Measurements from ENCODE around the gene CHRD.
"Not testable (repeated sequence)": the region's sequence is repeated elsewhere in the genome, so short reads cannot be mapped to it uniquely, and the experiment has no call there.

CHRD gene

DNA sequence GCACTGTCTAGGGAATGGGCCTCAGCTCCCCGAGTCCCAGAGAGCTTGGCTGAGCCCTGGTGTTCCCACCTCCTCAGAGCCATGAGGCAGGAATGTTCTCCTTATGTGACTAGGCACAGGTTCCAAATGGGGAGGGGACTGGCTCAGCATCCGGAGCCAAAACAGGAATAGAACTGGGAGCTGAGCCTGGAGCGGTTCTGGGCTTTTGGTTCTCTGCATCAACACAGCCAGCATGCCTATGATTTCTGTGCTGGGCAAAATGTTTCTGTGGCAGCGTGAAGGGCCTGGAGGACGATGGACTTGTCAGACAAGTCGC, 42.5 kb upstream of the CHRD start, which contains the start of gene FAM131A:
TSS of gene FAM131A (plus strand) at position 202 of the 316 bp plus-strand sequence. CDS start at position 233, 31 bp downstream.
- FAIRE-seq: no peak
- no peak for TF ChIP-seq PAX5 (IDR thresholded peaks at IDR 0.05; ENCODE audit: insufficient read depth, low read length, severe bottlenecking)
- DNase-seq (ENCODE audit: insufficient read length, low spot score): no peak

- TF ChIP-seq PAX5 (IDR thresholded peaks at IDR 0.05; ENCODE audit: insufficient read depth, low read length, severe bottlenecking): no peak
- no peak for TF ChIP-seq POLR2AphosphoS5 (IDR thresholded peaks at IDR 0.05; ENCODE audit: low read depth, low read length)
- TF ChIP-seq POLR2A (IDR thresholded peaks at IDR 0.05; ENCODE audit: low read depth, low read length): no peak
- TF ChIP-seq POU2F2 (IDR thresholded peaks at IDR 0.05; ENCODE audit: low read depth, low read length): no peak
- TF ChIP-seq SPI1 (IDR thresholded peaks at IDR 0.05; ENCODE audit: low read depth, low read length): no peak
- no peak for TF ChIP-seq TAF1 (IDR thresholded peaks at IDR 0.05; ENCODE audit: low read depth, low read length)
- FAIRE-seq: no peak
- DNase-seq (ENCODE audit: insufficient read length, low spot score): no peak
Measured at GRCh38 chr3:184337981-184338380, 41.9 kb upstream of the CHRD start.

DNA sequence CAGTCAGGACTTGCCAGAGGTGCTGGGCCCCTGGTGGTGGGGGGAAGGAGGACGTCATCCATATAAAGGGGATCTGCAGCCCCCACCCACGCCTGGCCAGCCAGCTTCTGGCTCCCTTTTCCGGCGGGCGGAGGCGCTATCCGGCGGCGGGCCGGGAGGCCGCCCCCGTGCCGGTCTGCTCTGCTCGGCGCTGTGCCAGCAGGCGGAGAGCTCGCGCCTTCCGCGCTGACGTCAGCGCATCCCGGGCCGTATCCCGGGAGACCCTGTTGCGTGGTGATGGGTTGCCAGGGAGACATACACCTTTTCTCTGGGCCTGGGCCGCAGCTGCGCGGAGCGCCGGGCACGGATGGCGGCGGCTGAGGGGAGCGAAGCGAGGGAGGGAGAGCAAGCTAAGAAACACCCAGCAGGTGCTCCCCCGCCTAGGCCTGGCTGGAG, 41.3 kb upstream of the CHRD start:
- no peak for DNase-seq (ENCODE audit: insufficient read length, low spot score)
- TF ChIP-seq POU2F2 (IDR thresholded peaks at IDR 0.05; ENCODE audit: low read depth, low read length) (no peak), SPI1 (IDR thresholded peaks at IDR 0.05; ENCODE audit: low read depth, low read length) (no peak), PAX5 (IDR thresholded peaks at IDR 0.05; ENCODE audit: insufficient read depth, low read length, severe bottlenecking) (no peak), TAF1 (IDR thresholded peaks at IDR 0.05; ENCODE audit: low read depth, low read length) (no peak), POLR2A (IDR thresholded peaks at IDR 0.05; ENCODE audit: low read depth, low read length) (no peak), POLR2AphosphoS5 (IDR thresholded peaks at IDR 0.05; ENCODE audit: low read depth, low read length) (no peak)
- FAIRE-seq: no peak

GRCh38 chr3:184339001-184339400, 40.9 kb upstream of the CHRD start:
- FAIRE-seq (no peak), DNase-seq (ENCODE audit: insufficient read length, low spot score) (no peak)
- TF ChIP-seq TAF1 (IDR thresholded peaks at IDR 0.05; ENCODE audit: low read depth, low read length): no peak
- TF ChIP-seq POU2F2 (IDR thresholded peaks at IDR 0.05; ENCODE audit: low read depth, low read length): no peak
- no peak for TF ChIP-seq POLR2A (IDR thresholded peaks at IDR 0.05; ENCODE audit: low read depth, low read length)
- no peak for TF ChIP-seq SPI1 (IDR thresholded peaks at IDR 0.05; ENCODE audit: low read depth, low read length)
- TF ChIP-seq PAX5 (IDR thresholded peaks at IDR 0.05; ENCODE audit: insufficient read depth, low read length, severe bottlenecking): no peak
- no peak for TF ChIP-seq POLR2AphosphoS5 (IDR thresholded peaks at IDR 0.05; ENCODE audit: low read depth, low read length)

- FAIRE-seq; DNase-seq (ENCODE audit: insufficient read length, low spot score): not testable (repeated sequence)
Measured at GRCh38 chr3:184339451-184340135, 40.3 kb upstream of the CHRD start.

- DNase-seq (ENCODE audit: insufficient read length, low spot score) (no peak), FAIRE-seq (no peak)
- TF ChIP-seq POU2F2 (IDR thresholded peaks at IDR 0.05; ENCODE audit: low read depth, low read length): no peak
- no peak for TF ChIP-seq POLR2AphosphoS5 (IDR thresholded peaks at IDR 0.05; ENCODE audit: low read depth, low read length)
- no peak for TF ChIP-seq SPI1 (IDR thresholded peaks at IDR 0.05; ENCODE audit: low read depth, low read length)
- TF ChIP-seq POLR2A (IDR thresholded peaks at IDR 0.05; ENCODE audit: low read depth, low read length): no peak
- TF ChIP-seq PAX5 (IDR thresholded peaks at IDR 0.05; ENCODE audit: insufficient read depth, low read length, severe bottlenecking): no peak
- no peak for TF ChIP-seq TAF1 (IDR thresholded peaks at IDR 0.05; ENCODE audit: low read depth, low read length)
Measured at GRCh38 chr3:184341925-184342324, 37.9 kb upstream of the CHRD start.

GRCh38 chr3:184343200-184343876, 36.5 kb upstream of the CHRD start:
- DNase-seq (ENCODE audit: insufficient read length, low spot score): no peak
- no peak for FAIRE-seq
- no peak for TF ChIP-seq POLR2A (IDR thresholded peaks at IDR 0.05; ENCODE audit: low read depth, low read length)
- no peak for TF ChIP-seq SPI1 (IDR thresholded peaks at IDR 0.05; ENCODE audit: low read depth, low read length)
- TF ChIP-seq TAF1 (IDR thresholded peaks at IDR 0.05; ENCODE audit: low read depth, low read length): no peak
- TF ChIP-seq POU2F2 (IDR thresholded peaks at IDR 0.05; ENCODE audit: low read depth, low read length): no peak
- no peak for TF ChIP-seq POLR2AphosphoS5 (IDR thresholded peaks at IDR 0.05; ENCODE audit: low read depth, low read length)
- TF ChIP-seq PAX5 (IDR thresholded peaks at IDR 0.05; ENCODE audit: insufficient read depth, low read length, severe bottlenecking): no peak

GRCh38 chr3:184344579-184345316, 35.1 kb upstream of the CHRD start:
- DNase-seq (ENCODE audit: insufficient read length, low spot score) (no peak), FAIRE-seq (no peak)
- TF ChIP-seq POLR2A (IDR thresholded peaks at IDR 0.05; ENCODE audit: low read depth, low read length): no peak
- TF ChIP-seq PAX5 (IDR thresholded peaks at IDR 0.05; ENCODE audit: insufficient read depth, low read length, severe bottlenecking): no peak

DNA sequence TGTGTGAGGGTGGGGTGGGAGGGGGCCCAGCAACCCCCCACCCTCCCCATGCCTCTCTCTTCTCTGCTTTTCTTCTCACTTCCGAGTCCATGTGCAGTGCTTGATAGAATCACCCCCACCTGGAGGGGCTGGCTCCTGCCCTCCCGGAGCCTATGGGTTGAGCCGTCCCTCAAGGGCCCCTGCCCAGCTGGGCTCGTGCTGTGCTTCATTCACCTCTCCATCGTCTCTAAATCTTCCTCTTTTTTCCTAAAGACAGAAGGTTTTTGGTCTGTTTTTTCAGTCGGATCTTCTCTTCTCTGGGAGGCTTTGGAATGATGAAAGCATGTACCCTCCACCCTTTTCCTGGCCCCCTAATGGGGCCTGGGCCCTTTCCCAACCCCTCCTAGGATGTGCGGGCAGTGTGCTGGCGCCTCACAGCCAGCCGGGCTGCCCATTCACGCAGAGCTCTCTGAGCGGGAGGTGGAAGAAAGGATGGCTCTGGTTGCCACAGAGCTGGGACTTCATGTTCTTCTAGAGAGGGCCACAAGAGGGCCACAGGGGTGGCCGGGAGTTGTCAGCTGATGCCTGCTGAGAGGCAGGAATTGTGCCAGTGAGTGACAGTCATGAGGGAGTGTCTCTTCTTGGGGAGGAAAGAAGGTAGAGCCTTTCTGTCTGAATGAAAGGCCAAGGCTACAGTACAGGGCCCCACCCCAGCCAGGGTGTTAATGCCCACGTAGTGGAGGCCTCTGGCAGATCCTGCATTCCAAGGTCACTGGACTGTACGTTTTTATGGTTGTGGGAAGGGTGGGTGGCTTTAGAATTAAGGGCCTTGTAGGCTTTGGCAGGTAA, 34.3 kb upstream of the CHRD start:
- DNase-seq (ENCODE audit: insufficient read length, low spot score) (peak; percentile 65), FAIRE-seq (no peak)
- no peak for TF ChIP-seq POLR2AphosphoS5 (IDR thresholded peaks at IDR 0.05; ENCODE audit: low read depth, low read length)
